Calu3 (cell line): Measurements from ENCODE around the gene HSD17B2. TPM values are rescaled to one million over a fixed set of nuclear protein-coding genes. Genes with fewer than 3 reads are reported as not detected.

Experiments used
- BruUV-seq: library from RNA; stranded (reverse); fragments of 400-500 nt; replicated peaks from 2 replicates; lab custom pipeline; 2021; lab: Mats Ljungman, UMichigan
- CTCF ChIA-PET: fragments of 300-600 bp; sonication (Branson Sonifier 250); formaldehyde crosslinking; loops from one replicate; lab custom pipeline; 2022; ENCODE audit warnings: antibody characterized with exemption; lab: Charles Lee
- DNase-seq: peaks from one replicate; pipeline ENCODE4 v3.0.0; 2022
- H3K27ac Mint-ChIP-seq: one replicate; pipeline ENCODE4 v1.8.0; 2022; ENCODE audit warnings: mixed read lengths; ENCODE audit not compliant: unreplicated experiment
- H3K27me3 Mint-ChIP-seq: one replicate; pipeline ENCODE4 v1.8.0; 2022; ENCODE audit warnings: mixed read lengths; ENCODE audit not compliant: unreplicated experiment
- H3K36me3 Mint-ChIP-seq: one replicate; pipeline ENCODE4 v1.8.0; 2022; ENCODE audit warnings: mild to moderate bottlenecking, moderate library complexity, mixed read lengths; ENCODE audit not compliant: insufficient read depth, unreplicated experiment
- H3K4me1 Mint-ChIP-seq: one replicate; pipeline ENCODE4 v1.8.0; 2022; ENCODE audit warnings: mild to moderate bottlenecking, low read depth, mixed read lengths; ENCODE audit not compliant: unreplicated experiment
- H3K4me3 Mint-ChIP-seq: one replicate; pipeline ENCODE4 v1.8.0; 2022; ENCODE audit warnings: mild to moderate bottlenecking, low read depth, moderate library complexity, mixed read lengths; ENCODE audit not compliant: unreplicated experiment
- H3K9me3 Mint-ChIP-seq: one replicate; pipeline ENCODE4 v1.8.0; 2022; ENCODE audit warnings: low read depth, mixed read lengths; ENCODE audit not compliant: unreplicated experiment
- CTCF ChIP-seq: fragments of 200-600 bp; IDR thresholded peaks from one replicate; pipeline ENCODE4 v1.8.0; 2022; ENCODE audit warnings: antibody characterized with exemption; ENCODE audit not compliant: unreplicated experiment
- intact Hi-C: fragments of 100-400 bp; cut with micrococcal nuclease; formaldehyde crosslinking; loops from one replicate; pipeline ENCODE4 v1.10.0; 2022; ENCODE audit not compliant: unreplicated experiment
- total RNA-seq: library from RNA; stranded (reverse); gene quantifications from 2 replicates; pipeline ENCODE4 v1.2.3, GENCODE V29; 2022

The HSD17B2 gene
- total RNA-seq, 1 experiment from 2014 or later, result 16.2 TPM

GRCh38 chr16:82061861-82062525 is 26.9 kb downstream of the HSD17B2 start:
- Mint-ChIP-seq H3K4me3 (no peak overlapping the region), H3K4me1 (peaks cover 29% of the 10 kb centered on the region), H3K36me3 (no peaks in the 10 kb centered on the region), H3K27me3 (no peaks in the 10 kb centered on the region), H3K27ac (peak overlapping the region; percentile 15), H3K9me3 (peaks cover 4% of the 10 kb centered on the region)
- CTCF ChIA-PET, result interaction anchor here (0.7 to 2.9 kb wide), 8 partner anchors 14 to 168 kb away, joined by 3 to 12 read pairs (median 4); partner anchors contain the start of genes HSD17B2 and MPHOSPH6
- intact Hi-C loops, result loop anchor here (1.0 kb wide), 2 partner anchors 31 to 122 kb away; no protein-coding TSS in a partner anchor
- TF ChIP-seq CTCF, result peak; percentile 68
- BruUV-seq, result no TSS peak
- peak; percentile 59 for DNase-seq

- no TSS peak for BruUV-seq
- intact Hi-C loops, result loop anchor here (1.0 kb wide), 2 partner anchors 31 to 122 kb away; no protein-coding TSS in a partner anchor
- peaks cover 29% of the 10 kb centered on the region for H3K4me1 Mint-ChIP-seq
Measured at GRCh38 chr16:82062645-82063058, 27.6 kb downstream of the HSD17B2 start.

DNA sequence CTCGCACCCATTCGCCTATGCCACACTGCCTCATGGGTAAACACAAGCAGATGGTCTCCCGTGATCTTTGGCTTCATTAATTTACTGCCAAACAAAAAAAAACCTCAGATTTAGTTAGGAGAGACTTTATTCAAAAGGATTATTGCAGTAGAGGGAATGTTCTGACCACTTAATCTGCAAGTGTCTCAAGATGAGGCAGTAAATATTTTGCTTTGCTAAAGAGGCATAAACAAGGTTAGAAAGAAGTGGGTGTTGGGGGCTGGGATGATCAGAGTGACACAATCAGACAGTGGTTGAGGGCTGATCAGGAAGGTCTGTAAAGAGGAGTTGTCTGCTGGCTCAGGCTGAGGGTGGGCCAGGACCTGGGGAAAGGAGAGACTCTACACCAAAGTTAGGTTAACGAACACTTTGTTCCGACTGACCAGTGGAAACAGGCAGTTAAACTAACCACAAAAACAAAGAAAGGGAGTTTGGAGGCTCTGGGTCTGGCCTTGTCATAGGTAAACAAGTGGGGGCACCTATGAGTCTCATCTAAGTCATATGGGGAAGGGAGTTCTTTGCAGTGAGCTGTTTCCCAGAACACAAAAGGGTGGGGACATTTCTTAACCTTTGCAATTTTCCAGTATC is 28.5 kb downstream of the HSD17B2 start:
- intact Hi-C loops, result no loop called here

More at GRCh38 chr16:82062645-82063058, 27.6 kb downstream of the HSD17B2 start:
- Mint-ChIP-seq H3K27me3 (no peaks in the 10 kb centered on the region), H3K27ac (no peak overlapping the region), H3K9me3 (peaks cover 4% of the 10 kb centered on the region), H3K36me3 (no peaks in the 10 kb centered on the region), H3K4me3 (no peak overlapping the region)
- no peak for TF ChIP-seq CTCF
- CTCF ChIA-PET, result interaction anchor here (1.5 kb wide), 1 partner anchor 19 kb away, joined by 3 read pairs; no protein-coding TSS in a partner anchor
- DNase-seq, result no peak

More for the DNA sequence above, 28.5 kb downstream of the HSD17B2 start:
- DNase-seq, result no peak
- no TSS peak for BruUV-seq
- Mint-ChIP-seq H3K36me3 (no peaks in the 10 kb centered on the region), H3K4me3 (no peak overlapping the region), H3K4me1 (peaks cover 29% of the 10 kb centered on the region), H3K27me3 (no peaks in the 10 kb centered on the region), H3K27ac (no peak overlapping the region), H3K9me3 (peaks cover 4% of the 10 kb centered on the region)
- CTCF ChIA-PET, result no interaction called here
- no peak for TF ChIP-seq CTCF
